GM20431 (cell line): Measurements from ENCODE around the gene PLEKHF1.

Experiments
- in situ Hi-C: fragments of 300-500 bp; cut with MseI, MboI; formaldehyde crosslinking; loops from one replicate; pipeline ENCODE4 v1.15.0; 2020; ENCODE audit warnings: low sequenced_read_pairs; ENCODE audit not compliant: unreplicated experiment

PLEKHF1 gene

DNA sequence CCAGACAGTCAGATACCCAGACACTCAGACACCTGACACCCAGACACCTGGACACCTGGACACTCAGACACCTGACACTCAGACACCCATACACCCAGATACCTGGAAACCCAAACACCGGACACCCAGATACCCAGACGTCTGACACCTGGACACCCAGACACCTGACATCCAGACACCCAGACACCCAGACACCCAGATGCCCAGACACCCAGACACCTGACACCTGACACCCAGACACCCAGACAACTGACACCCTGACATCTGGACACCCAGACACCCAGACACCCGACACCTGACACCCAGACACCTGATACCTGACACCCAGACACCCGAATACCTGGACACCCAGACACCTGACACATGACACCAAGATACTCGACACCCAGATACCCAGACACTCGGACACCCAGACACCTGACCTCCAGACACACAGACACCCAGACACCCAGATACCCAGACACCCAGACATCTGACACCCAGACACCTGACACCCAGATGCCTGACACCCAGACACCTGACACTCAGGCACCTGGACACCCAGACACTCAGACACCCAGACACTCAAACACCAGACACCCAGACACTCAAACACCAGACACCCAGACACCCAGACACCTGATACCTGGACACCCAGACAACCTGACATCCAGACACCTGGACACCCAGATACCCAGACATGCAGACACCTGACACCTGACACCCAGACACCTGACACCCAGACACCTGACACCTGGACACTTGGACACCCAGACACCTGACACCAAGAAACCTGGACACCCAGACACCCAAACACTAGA, 30.7 kb downstream of the PLEKHF1 start:
- in situ Hi-C loops = no loop called here

DNA sequence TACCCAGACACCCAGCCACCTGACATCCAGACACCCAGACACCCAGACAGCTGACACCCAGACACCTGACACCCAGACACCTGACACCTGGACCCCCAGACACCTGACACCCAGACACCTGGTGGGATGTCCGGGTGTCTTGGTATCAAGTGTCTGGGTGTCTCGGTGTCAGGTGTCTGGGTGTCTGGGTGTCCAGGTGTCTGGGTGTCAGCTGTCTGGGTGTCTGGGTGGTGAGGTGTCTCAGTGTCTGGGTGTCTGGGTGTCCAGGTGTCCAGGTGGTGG, 31.2 kb downstream of the PLEKHF1 start:
- in situ Hi-C loops = no loop called here

DNA sequence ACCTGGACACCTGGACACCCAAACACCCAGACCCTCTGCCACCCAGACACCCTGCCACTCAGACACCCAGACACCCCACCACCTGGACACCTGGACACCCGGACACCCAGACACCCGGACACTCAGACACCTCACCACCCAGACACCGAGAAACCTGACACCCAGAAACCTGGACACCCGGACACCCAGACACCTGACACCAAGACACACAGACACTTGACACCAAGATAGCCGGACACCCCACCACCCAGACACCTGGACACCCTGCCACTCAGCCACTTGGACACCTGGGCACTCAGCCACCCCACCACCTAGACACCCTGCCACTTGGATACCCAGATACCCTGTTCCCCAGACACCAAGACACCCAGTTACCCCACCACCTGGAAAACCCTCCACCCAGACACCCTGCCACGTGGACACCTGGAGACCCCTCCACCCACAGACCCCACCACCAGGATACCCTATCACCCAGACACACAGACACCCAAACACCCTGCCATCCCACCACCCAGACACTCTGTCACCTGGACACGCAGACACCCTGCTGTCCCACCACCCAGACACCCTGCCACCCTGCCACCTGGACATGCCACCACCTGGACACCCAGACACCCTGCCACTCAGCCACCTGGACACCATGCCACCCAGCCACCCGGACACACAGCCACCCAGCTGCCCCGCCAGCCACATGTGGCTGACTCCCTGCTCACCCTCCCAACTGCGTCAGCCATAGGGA, 32.4 kb downstream of the PLEKHF1 start:
- in situ Hi-C loops = no loop called here

- in situ Hi-C loops = loop anchor here (10.0 kb wide), 1 partner anchor 95 kb away; the partner anchor contains the start of gene POP4
Observed at GRCh38 chr19:29699861-29700260, 34.6 kb downstream of the PLEKHF1 start.

DNA sequence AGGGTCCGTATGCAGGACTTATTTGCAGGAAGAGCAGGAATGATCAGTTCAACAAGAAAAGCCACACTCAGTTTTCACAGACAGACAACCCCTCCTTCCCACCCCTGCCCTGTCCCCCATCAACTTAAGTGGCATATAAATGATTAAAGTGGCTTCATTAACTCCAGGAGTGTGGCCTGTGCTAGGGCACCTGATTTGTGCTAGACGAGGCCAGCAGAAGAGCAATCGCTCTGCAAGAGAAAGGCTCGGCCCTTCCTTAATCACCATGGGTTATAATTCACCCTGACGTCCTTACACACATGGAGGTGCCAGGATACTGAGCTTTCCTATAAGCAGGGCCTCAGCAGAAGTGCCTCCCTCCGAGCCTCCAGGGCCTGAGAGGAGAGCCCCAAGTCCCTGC, 35.2 kb downstream of the PLEKHF1 start:
- in situ Hi-C loops = loop anchor here (10.0 kb wide), 1 partner anchor 96 kb away; the partner anchor contains the start of gene POP4

GRCh38 chr19:29702161-29702962, 37.1 kb downstream of the PLEKHF1 start:
- in situ Hi-C loops = loop anchor here (10.0 kb wide), 1 partner anchor 98 kb away; the partner anchor contains the start of gene POP4

DNA sequence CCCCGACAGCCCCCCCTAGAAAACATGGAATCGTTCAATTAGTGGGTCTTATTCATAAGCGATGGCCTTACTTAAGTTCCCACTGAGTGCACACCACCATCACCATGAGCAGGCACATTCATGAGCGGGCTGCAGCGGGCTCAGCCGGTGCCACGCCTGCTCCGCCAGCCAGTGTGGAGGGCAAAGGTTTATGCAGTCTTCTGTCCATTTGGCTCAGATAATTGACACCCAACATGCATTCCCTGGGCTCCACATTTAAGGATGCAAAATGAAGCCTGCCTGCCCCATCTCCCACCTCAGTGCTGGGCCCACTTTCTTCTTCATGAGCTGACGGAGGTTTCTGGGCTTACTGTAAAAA, 37.7 kb downstream of the PLEKHF1 start:
- in situ Hi-C loops = loop anchor here (10.0 kb wide), 1 partner anchor 98 kb away; the partner anchor contains the start of gene POP4

DNA sequence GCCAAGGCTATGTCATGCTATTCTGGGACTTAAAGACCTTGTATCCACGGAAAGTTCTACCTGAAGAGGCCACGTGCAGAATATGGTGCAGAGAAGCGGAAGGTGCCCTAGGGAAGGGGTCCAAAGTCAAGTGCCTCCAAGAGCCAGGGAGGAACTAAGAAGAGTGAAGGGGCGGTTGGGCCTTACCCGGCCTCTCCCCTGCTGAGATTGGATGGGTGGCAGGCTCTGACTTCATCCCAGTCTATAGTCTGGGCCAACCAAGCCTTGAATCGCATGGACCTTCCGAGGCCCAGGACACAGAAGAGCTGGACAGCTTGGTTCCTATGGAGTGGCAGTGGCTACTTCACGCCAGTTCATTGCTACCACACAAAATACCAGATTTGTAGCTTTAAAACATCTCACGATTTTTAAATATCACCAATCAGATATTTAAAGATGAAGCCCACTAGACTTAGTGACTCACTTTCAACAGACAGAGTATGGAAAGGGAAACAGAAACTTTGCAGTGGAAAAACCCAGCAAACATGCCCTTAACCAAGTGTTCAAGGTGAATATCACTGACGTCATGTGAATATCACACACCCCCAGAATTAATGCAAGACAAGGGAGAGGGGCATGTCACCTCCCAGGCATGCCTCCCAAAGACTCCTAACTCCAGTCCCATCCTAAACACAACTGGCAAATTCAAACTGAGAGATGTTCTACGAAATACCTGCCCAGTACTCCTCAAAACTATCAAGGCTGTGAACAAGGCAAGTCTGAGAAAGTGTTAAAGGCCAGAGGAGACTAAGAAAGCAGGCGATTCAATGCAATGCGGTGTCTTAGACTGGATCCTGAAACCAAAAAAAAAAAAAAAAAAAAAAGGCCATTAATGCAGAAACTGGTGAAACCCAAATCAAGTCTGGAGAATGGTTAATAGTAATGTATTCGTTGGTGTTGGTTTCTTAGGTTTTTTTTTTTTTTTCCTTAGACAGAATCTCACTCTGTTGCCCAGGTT, 39.6 kb downstream of the PLEKHF1 start:
- in situ Hi-C loops = loop anchor here (10.0 kb wide), 1 partner anchor 100 kb away; the partner anchor contains the start of gene POP4

DNA sequence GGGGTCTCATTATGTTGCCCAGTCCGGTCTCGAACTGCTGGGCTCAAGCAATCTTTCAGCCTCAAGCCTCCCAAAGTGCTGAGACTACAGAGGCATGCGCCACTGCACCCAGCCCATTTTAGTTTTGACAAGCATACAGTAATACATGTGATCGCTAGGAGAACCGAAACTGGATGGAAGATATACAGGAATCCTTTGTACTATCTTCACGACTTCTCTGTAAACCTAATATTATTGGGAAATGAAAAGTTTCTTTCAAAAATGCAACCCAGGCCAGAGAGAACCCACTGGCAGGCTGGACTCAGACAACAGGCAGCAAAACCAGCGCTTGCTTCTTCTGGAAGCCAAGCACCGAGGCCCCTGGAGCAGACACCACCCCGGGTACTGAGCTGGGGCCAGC, 40.4 kb downstream of the PLEKHF1 start:
- in situ Hi-C loops = loop anchor here (10.0 kb wide), 1 partner anchor 101 kb away; the partner anchor contains the start of gene POP4

GRCh38 chr19:29706635-29707034, 41.4 kb downstream of the PLEKHF1 start:
- in situ Hi-C loops = loop anchor here (10.0 kb wide), 1 partner anchor 102 kb away; the partner anchor contains the start of gene POP4

GRCh38 chr19:29708554-29709439, 43.5 kb downstream of the PLEKHF1 start:
- in situ Hi-C loops = loop anchor here (10.0 kb wide), 1 partner anchor 104 kb away; the partner anchor contains the start of gene POP4

GRCh38 chr19:29709440-29709798, 44.2 kb downstream of the PLEKHF1 start:
- in situ Hi-C loops = loop anchor here (10.0 kb wide), 1 partner anchor 105 kb away; the partner anchor contains the start of gene POP4

DNA sequence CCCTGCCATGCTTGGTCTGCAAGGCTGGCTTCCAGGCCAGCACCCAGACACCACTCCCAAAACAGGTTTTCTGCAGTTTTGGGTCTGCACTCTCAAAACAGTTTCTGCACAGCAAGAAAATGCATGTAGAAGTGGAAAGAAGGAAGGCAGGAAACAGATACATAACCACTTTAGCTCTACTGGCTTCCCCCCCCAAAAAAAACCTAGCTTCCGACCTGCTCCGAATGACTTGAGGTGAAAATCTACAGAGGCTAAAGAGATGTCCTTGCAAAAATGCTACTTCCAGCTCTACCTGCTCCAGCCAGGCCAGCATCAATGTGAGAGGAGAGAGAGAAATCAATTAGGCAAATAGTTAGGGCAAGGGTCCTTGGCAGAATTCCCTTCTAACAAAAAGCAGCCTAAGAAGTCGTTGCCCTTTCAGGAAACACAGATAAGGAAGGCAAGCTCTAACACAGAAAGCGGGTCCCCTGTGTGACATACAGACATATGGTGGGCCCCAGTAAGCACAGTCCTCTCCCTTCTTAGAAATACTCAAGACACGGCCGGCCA, 46.4 kb downstream of the PLEKHF1 start:
- in situ Hi-C loops = no loop called here

DNA sequence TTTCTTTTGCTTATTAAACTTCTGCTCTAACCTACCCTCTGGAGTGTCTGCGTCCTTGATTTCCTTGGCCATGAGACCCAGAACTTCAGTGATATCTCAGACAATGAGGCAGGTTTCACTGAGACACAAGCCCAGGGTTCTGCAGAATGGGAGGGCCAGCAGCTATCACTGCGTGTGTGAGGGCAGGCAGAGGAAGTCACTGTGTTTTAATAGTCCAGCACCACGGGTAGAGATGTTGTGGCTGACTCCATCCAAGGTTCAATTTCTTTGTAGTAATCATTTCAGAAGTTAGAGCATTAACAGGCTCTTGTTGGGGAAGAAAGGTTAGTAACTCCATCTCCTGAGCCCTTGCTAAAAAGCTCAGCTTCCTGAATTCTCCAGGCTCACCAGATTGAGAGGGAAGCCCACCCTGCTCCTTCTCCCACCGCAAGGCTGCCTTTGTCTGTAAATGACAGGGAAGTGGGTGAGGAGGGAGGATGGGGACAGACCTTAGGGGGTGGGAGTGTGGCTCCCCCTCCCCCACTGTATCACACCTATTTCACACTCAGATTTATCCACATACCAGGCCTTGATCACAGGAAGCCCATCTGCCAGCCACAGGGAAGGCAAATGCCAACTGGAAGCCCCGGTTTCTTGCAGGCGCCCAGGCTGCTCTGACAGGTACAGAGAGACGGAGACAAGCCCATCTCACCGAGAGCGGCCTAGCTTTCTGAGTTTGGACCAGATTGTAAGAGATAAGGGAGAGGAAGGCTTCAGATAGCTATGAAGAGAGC, 47.7 kb downstream of the PLEKHF1 start:
- in situ Hi-C loops = no loop called here

- in situ Hi-C loops = no loop called here
Observed at GRCh38 chr19:29714371-29714952, 49.2 kb downstream of the PLEKHF1 start.

- in situ Hi-C loops = no loop called here
Observed at GRCh38 chr19:29714953-29715700, 49.9 kb downstream of the PLEKHF1 start, which contains the start of gene C19orf12. Gene C19orf12, minus strand, starts transcription at chr19:29715261. Its CDS starts 6,848 bp downstream, at chr19:29708413.
